ENCODE results near the gene SLC1A1. TPM values are rescaled to one million over a fixed set of nuclear protein-coding genes. Genes with fewer than 3 reads are reported as not detected.

SLC1A1 gene
- total RNA-seq, 1 donor from 2014 or later = 0.10 TPM

DNA sequence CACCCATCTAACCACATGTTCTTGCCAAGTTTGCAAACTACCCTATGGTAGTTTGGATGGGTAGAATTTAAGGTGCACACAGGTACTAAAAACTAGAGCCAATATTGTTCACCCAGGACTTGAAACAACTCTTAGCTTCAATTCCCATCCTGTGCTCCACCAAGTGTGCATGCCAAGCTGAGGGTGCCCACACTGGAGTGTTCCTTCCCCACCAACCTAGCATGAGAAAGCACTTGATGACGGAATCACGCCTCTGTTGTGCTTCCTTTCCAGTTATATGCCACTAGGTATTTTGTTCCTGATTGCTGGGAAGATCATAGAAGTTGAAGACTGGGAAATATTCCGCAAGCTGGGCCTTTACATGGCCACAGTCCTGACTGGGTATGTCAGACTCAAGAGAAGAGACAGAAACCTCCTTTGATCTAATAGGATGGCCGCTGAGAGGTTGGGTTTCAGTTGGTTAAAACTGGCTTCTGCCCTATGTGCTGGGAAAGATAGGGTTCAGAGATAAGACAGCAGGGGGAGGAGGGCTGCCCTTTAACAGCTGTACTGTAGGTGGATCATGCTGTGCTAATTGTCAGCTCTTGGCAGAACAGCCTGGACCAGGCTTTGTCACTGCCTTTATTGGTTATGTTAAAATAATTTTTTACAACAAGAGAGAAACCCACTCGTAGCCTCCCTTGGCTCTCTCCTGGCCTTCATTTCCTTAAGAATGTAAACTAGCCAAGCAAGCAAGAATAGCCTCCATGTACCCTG, 83.5 kb downstream of the SLC1A1 start:
- Mint-ChIP-seq H3K4me3 (ENCODE audit: unreplicated experiment) (no peak overlapping the region), H3K27ac (ENCODE audit: unreplicated experiment) (no peak overlapping the region), H3K36me3 (ENCODE audit: unreplicated experiment) (no peaks in the 10 kb centered on the region), H3K27me3 (ENCODE audit: unreplicated experiment) (no peaks in the 10 kb centered on the region), H3K4me1 (ENCODE audit: low read depth, unreplicated experiment) (peaks cover 1% of the 10 kb centered on the region), H3K9me3 (ENCODE audit: unreplicated experiment) (no peaks in the 10 kb centered on the region)
- no peak for DNase-seq
- TF ChIP-seq, protein P1, sequence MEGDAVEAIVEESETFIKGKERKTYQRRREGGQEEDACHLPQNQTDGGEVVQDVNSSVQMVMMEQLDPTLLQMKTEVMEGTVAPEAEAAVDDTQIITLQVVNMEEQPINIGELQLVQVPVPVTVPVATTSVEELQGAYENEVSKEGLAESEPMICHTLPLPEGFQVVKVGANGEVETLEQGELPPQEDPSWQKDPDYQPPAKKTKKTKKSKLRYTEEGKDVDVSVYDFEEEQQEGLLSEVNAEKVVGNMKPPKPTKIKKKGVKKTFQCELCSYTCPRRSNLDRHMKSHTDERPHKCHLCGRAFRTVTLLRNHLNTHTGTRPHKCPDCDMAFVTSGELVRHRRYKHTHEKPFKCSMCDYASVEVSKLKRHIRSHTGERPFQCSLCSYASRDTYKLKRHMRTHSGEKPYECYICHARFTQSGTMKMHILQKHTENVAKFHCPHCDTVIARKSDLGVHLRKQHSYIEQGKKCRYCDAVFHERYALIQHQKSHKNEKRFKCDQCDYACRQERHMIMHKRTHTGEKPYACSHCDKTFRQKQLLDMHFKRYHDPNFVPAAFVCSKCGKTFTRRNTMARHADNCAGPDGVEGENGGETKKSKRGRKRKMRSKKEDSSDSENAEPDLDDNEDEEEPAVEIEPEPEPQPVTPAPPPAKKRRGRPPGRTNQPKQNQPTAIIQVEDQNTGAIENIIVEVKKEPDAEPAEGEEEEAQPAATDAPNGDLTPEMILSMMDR (IDR thresholded peaks at IDR 0.05; ENCODE audit: partially characterized antibody, unreplicated experiment) = no peak

DNA sequence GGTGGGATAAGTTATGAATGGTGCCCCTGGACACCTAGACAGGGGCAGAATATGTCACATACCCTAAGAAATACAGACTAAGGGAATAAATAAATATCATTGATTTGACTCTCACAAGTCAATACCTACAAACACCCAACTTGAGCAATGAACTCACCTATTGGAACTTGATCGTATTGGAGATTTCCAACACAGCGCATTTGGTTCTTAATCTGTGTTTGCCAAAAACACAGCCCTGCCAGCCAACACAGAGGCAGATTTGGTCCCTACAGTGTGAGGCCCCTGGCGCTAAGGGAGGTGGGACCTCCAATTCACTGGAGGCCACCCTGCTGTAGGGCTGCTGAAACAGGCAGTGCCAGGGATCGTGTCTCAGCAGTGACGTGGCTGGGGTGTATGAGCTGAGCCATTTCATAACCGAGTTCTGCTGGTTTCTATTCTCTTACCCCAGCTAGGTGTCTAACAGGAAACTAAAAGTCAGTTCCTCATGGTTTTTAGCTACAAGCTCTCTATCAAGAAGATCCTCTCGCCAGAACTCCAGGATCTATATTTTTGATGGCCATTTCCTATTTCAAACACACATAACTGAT, 84.5 kb downstream of the SLC1A1 start:
- no peaks in the 10 kb centered on the region for H3K36me3 Mint-ChIP-seq (ENCODE audit: unreplicated experiment)
- H3K4me1 Mint-ChIP-seq (ENCODE audit: low read depth, unreplicated experiment) = peaks cover 1% of the 10 kb centered on the region
- no peak for DNase-seq
- TF ChIP-seq, protein P1 (IDR thresholded peaks at IDR 0.05; ENCODE audit: partially characterized antibody, unreplicated experiment) = no peak
- no peak overlapping the region for H3K4me3 Mint-ChIP-seq (ENCODE audit: unreplicated experiment)
- H3K27me3 Mint-ChIP-seq (ENCODE audit: unreplicated experiment) = no peaks in the 10 kb centered on the region
- no peaks in the 10 kb centered on the region for H3K9me3 Mint-ChIP-seq (ENCODE audit: unreplicated experiment)
- no peak overlapping the region for H3K27ac Mint-ChIP-seq (ENCODE audit: unreplicated experiment)

DNA sequence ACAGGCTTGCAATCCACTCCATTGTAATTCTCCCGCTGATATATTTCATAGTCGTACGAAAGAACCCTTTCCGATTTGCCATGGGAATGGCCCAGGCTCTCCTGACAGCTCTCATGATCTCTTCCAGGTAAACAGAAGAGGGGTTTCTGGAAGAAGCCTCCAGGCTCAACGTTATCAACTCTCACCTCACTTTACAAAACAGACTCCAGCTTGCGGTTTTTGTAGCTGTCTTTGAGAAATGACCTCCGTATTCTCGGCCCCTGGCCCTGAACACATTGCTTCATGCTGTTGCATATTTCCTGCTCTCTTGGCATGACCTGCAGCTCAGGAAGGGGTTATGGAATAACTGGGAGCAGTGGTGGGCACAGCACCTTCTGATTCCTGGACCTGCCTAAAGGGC, 85.7 kb downstream of the SLC1A1 start:
- DNase-seq = no peak
- TF ChIP-seq, protein P1 (IDR thresholded peaks at IDR 0.05; ENCODE audit: partially characterized antibody, unreplicated experiment) = no peak
- no peak overlapping the region for H3K27ac Mint-ChIP-seq (ENCODE audit: unreplicated experiment)
- H3K4me3 Mint-ChIP-seq (ENCODE audit: unreplicated experiment) = no peak overlapping the region
- H3K9me3 Mint-ChIP-seq (ENCODE audit: unreplicated experiment) = no peaks in the 10 kb centered on the region
- no peaks in the 10 kb centered on the region for H3K36me3 Mint-ChIP-seq (ENCODE audit: unreplicated experiment)
- no peaks in the 10 kb centered on the region for H3K27me3 Mint-ChIP-seq (ENCODE audit: unreplicated experiment)
- peaks cover 1% of the 10 kb centered on the region for H3K4me1 Mint-ChIP-seq (ENCODE audit: low read depth, unreplicated experiment)

DNA sequence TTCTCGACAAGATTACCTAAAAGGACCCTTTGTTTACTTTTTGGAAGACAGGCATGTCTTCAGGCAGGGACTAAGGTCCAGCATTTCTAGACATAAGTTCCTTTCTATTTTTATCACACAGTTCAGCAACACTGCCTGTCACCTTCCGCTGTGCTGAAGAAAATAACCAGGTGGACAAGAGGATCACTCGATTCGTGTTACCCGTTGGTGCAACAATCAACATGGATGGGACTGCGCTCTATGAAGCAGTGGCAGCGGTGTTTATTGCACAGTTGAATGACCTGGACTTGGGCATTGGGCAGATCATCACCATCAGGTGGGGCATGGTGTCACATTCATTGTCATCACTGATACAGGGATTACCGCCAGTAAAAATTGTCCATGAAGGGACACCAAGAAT, 86.2 kb downstream of the SLC1A1 start:
- TF ChIP-seq, protein P1 (IDR thresholded peaks at IDR 0.05; ENCODE audit: partially characterized antibody, unreplicated experiment) = no peak
- Mint-ChIP-seq H3K36me3 (ENCODE audit: unreplicated experiment) (no peaks in the 10 kb centered on the region), H3K4me3 (ENCODE audit: unreplicated experiment) (no peak overlapping the region), H3K27me3 (ENCODE audit: unreplicated experiment) (no peaks in the 10 kb centered on the region), H3K4me1 (ENCODE audit: low read depth, unreplicated experiment) (peaks cover 1% of the 10 kb centered on the region), H3K9me3 (ENCODE audit: unreplicated experiment) (no peaks in the 10 kb centered on the region), H3K27ac (ENCODE audit: unreplicated experiment) (no peak overlapping the region)
- DNase-seq = no peak

DNA sequence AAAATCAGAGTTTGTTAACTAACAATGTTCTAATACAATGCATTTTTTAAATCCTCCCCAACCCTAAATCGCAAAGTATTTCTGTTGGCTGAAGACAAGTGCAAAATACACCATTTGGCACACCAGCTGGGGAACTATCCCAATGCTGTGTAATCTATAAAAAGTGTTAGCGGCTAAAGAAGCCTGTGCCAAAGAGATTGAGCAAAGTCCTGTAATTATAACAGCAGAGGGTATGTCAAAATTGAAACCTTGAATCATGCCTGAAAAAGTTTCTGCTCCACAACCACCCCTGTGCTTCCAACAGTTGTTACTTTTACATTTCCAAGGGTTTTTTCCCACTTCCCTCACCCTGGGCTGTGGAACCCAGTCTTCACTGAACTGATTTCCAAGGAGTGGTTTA, 88.7 kb downstream of the SLC1A1 start:
- no peak overlapping the region for H3K27ac Mint-ChIP-seq (ENCODE audit: unreplicated experiment)
- DNase-seq = no peak
- TF ChIP-seq, protein P1 (IDR thresholded peaks at IDR 0.05; ENCODE audit: partially characterized antibody, unreplicated experiment) = no peak

More for the DNA sequence above, 88.7 kb downstream of the SLC1A1 start:
- Mint-ChIP-seq H3K27me3 (ENCODE audit: unreplicated experiment) (no peaks in the 10 kb centered on the region), H3K4me3 (ENCODE audit: unreplicated experiment) (no peak overlapping the region), H3K4me1 (ENCODE audit: low read depth, unreplicated experiment) (no peaks in the 10 kb centered on the region), H3K36me3 (ENCODE audit: unreplicated experiment) (no peaks in the 10 kb centered on the region), H3K9me3 (ENCODE audit: unreplicated experiment) (no peaks in the 10 kb centered on the region)

Data from glutamatergic neuron (in vitro differentiated cells).